GM21529 (cell line): ENCODE measurements around the gene RDH5.
"Not testable (repeated sequence)": the region's sequence is repeated elsewhere in the genome, so short reads cannot be mapped to it uniquely, and the experiment has no call there.

Experiments used
- ATAC-seq: cut with Tn5 transposase; IDR thresholded peaks from one replicate; pipeline ENCODE4 v1.9.1; 2021; ENCODE audit not compliant: unreplicated experiment

RDH5 gene

DNA sequence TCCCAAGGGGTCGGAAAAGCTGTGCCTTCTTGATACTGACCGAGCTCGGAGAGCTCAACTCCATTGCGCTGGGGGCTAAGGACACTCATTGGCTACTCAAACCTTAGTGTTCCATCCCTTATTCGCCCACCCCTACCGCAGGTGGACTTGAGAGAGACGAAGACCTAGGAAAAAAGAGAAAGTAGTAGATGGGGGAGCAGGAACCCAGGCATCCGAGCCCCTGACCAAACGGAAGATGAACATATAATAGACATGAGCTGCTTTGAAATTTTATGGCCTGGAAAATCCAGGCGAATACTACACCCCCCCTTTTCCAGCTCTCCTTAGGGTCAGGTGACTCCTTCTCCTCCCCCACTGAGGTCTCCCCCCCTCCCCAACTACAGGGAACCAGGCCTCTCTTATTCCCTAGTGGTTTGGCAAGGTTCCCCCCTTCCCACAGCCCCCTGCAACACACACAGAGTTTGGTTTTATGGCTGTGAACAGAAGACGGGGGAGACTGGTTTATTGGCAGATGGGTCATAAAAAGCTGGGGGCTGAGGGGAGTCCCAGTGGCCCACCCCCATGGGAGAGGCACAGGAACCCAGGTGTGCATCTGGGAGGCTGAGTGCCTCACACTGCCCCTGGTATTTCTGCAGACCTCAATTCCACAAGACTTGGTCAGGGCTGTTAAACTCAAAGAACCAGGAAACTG lies 24.3 kb downstream of the RDH5 start:
- no peak for ATAC-seq

DNA sequence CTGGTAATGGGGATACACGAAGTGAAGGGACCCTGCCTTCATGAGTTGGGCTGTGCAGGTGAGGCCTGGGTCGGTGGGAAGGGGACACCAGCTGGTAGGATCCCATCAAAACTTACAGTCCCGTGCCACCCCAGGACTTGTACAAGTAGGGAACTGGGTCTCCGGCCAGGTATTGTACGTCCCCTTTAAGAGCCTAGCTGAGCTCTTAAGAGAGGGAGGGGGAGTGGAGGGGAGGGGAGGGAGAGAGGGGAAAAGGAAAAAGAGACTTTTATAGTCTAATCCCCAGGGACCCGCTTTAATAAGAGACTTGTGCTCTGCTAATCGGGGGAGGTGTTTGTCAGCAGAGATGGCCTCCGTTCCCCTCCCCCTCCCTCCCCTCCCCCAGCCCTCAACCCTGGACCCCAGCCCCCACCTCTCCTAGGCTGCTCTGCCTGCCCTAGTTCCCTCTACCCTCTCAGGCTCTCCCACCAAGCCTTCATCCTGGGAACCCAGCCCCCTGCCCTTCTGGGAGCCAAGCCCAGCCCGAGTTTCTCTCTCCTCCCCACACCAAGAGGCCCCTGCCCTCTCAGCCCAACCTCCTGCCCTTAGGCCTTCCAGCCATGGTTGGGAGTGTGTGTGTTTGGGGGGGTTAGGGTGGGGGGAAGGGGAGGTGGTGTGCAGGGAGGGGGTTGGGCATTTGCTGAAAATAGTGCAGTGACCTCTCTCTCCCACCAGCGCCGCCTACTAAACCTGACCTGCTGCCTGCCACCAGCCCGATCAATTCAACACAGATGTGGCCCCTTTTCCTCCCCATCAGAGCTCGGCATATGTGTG lies 25.4 kb downstream of the RDH5 start:
- no peak for ATAC-seq

DNA sequence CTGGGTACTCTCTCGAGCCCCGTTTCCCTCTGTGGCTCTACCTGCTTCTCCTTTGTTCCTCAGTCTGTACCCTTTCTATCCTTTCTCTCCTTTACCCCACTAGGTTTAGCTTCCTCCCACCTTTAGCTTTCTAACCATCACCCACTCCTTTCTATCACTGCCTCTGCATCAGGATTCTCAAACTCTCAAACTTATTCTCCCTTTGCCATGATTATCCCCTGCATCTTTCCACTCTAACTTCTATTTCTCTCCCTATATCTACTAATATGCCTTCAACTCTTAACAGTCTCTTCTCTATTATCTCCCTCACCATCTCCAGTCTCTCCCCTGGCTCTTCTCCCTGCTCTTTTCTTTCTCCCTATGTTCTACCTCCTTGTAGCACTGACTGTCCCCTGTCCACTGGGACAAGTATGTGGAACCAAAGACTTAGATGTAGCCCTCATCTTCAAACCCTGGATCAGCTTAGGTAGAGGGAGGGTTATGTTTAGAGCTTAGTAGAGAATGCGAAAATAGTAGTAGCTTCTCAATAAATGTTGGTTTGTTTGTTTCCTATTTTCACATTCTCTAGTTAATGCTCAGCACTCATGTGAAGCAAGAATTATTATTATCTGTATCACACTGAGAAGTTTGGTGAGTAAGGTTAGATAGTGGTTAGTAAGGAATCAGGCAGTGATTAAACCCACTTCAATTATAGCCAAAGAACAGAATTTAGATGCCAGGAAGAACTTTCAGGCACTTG lies 26.1 kb downstream of the RDH5 start:
- ATAC-seq = no peak

DNA sequence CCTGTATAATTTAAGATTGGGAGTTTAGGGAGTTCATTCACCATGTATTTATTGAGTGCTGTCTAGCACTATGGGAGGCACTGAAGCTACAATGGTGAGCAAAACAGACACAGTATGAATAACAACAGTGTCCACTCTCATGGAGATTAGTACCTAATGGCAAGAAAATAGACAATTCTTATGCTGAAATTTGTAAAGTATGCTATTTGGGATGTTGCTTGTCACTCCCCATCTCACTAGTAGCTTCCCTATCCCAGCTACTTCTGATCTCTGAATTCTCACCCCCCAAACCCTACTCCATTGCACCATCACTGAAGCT lies 26.7 kb downstream of the RDH5 start:
- ATAC-seq = no peak

DNA sequence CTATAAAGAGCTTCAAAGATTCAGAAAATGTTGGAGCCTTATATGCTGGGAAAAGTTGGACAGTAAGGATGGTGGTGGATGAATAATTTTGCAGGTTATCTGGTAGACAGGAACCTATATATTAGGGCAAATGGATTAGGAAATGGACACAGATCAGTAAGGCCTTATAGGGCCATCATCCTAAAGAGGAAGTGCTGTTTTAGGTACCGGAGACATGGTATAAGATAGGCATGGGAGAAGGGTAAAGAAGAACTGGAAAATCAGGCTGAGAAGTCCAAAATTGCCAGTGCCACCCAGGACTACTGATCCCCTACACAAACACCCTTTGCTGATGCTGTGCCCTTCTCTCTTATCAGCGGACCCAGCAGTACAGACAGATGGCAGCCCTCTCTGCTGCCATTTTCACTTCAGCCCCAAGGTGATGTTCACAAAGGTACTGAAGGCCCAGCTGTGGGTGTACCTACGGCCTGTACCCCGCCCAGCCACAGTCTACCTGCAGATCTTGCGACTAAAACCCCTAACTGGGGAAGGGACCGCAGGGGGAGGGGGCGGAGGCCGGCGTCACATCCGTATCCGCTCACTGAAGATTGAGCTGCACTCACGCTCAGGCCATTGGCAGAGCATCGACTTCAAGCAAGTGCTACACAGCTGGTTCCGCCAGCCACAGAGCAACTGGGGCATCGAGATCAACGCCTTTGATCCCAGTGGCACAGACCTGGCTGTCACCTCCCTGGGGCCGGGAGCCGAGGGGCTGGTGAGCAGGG lies 28.2 kb downstream of the RDH5 start:
- ATAC-seq = no peak

- ATAC-seq = no peak
These were observed 35.1 kb downstream of the RDH5 start for GRCh38 chr12:55755246-55755645.

DNA sequence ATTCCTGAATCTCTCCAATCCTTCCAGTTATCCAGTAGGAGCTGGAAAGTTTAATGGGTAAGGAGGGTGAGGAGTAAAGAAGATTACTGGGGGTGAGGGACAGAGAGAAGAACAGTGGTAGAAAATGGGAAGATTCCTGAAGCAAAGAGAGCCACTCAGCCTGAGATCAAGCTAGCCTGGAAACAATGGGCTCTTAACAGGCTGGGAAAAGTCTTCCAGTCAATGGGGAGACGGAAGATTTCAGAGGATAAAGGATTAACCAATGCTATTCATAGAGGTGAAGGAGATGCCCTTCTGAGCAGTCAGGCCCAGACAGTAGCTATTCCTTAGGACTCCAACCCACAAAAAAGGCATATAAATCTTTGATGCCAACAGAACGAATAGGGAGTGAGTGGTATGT lies 37.5 kb downstream of the RDH5 start:
- no peak for ATAC-seq

- not testable (repeated sequence) for ATAC-seq
These were observed 38.4 kb downstream of the RDH5 start for GRCh38 chr12:55758575-55758974.

GRCh38 chr12:55760663-55761062 lies 40.5 kb downstream of the RDH5 start:
- ATAC-seq = no peak

DNA sequence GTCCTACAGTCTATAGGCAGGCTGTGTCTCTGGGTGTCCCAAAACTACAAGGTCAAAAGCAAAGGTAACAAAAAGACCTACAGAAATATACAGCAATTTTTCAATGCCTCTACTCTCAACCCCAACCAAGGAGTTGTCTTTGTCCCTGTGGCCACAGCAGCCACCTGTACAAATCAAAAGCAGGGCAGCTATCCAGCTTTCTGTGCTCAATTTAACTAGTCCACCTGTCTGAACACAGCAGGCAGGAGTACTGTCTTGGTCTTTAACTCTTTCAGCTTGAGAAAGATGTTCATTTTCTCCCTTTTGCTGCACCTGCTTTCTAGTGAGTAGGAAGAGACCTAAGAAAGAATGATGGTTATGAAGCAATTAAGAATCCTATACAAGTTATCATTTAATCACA lies 42.5 kb downstream of the RDH5 start:
- ATAC-seq = no peak

- no peak for ATAC-seq
These were observed 45.6 kb downstream of the RDH5 start for GRCh38 chr12:55765736-55766290.

DNA sequence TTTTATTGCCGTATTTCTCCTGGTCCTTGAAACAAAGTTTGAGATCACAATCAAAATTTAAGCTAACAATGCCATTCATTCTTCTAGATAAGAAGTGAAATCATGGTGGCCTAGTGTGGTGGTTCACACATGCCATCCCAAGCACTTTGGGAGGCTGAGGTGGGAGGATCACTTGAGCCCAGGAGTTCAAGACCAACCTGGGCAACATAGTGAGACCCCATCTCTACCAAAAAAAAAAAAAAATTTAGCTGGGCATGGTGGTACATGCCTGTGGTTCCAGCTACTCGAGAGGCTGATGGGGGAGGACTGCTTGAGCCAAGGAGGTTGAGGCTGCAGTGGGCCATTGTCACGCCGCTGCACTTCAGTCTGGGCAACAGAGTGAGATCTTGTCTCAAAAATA lies 47.0 kb downstream of the RDH5 start:
- no peak for ATAC-seq

- ATAC-seq = no peak
These were observed 51.5 kb downstream of the RDH5 start for GRCh38 chr12:55771736-55772135.
